DMS 273 (cell line): ENCODE data around the gene KCNG2.
"Not testable (repeated sequence)": the region's sequence is repeated elsewhere in the genome, so short reads cannot be mapped to it uniquely, and the experiment has no call there.

Experiments
- DNase-seq: peaks from one replicate; lab custom pipeline; 2025; ENCODE audit not compliant: unreplicated experiment; lab: John Stamatoyannopoulos, UW

KCNG2 gene

GRCh38 chr18:79866889-79867574, 69.3 kb downstream of the KCNG2 start:
- DNase-seq = peak; percentile 17

- no peak for DNase-seq
Measured at GRCh38 chr18:79867666-79868065, 69.9 kb downstream of the KCNG2 start.

GRCh38 chr18:79868168-79868784, 70.5 kb downstream of the KCNG2 start:
- no peak for DNase-seq

GRCh38 chr18:79868811-79869541, 71.2 kb downstream of the KCNG2 start:
- DNase-seq = no peak

GRCh38 chr18:79869591-79870300, 72.0 kb downstream of the KCNG2 start:
- DNase-seq = no peak

GRCh38 chr18:79870301-79871025, 72.7 kb downstream of the KCNG2 start:
- peak; percentile 76 for DNase-seq

GRCh38 chr18:79871026-79871390, 73.3 kb downstream of the KCNG2 start:
- no peak for DNase-seq

GRCh38 chr18:79871481-79872091, 73.8 kb downstream of the KCNG2 start:
- no peak for DNase-seq

GRCh38 chr18:79872527-79873444, 75.0 kb downstream of the KCNG2 start:
- DNase-seq = no peak

- DNase-seq = no peak
Measured at GRCh38 chr18:79873449-79874110, 75.8 kb downstream of the KCNG2 start.

- DNase-seq = no peak
Measured at GRCh38 chr18:79874553-79875530, 77.1 kb downstream of the KCNG2 start.

GRCh38 chr18:79875531-79875919, 77.8 kb downstream of the KCNG2 start:
- no peak for DNase-seq

GRCh38 chr18:79875931-79876461, 78.3 kb downstream of the KCNG2 start:
- no peak for DNase-seq

GRCh38 chr18:79876497-79876896, 78.8 kb downstream of the KCNG2 start:
- no peak for DNase-seq

- DNase-seq = peak; percentile 17
Measured at GRCh38 chr18:79877163-79878091, 79.7 kb downstream of the KCNG2 start.

- not testable (repeated sequence) for DNase-seq
Measured at GRCh38 chr18:79878246-79878645, 80.5 kb downstream of the KCNG2 start.
